Epithelial cell of esophagus (primary cell): ENCODE data around the gene KRCC1.
"Not testable (repeated sequence)": the region's sequence is repeated elsewhere in the genome, so short reads cannot be mapped to it uniquely, and the experiment has no call there.

Source experiments
- DNase-seq: peaks from one replicate; pipeline ENCODE4 v3.0.0; 2010; ENCODE audit warnings: low read depth
- H3K4me3 ChIP-seq: 2 replicates; pipeline ENCODE4 v1.5.1; 2011; ENCODE audit warnings: mild to moderate bottlenecking, low read length, control low read depth
- CTCF ChIP-seq: IDR thresholded peaks from 2 replicates; pipeline ENCODE4 v1.5.1; 2011; ENCODE audit warnings: low read depth, mild to moderate bottlenecking, low read length, control low read depth, inconsistent platforms; ENCODE audit not compliant: insufficient read depth; ENCODE audit errors: missing control alignments

Gene KRCC1

GRCh38 chr2:88006912-88007439 is 48.6 kb downstream of the KRCC1 start:
- no peak for DNase-seq
- no peak overlapping the region for H3K4me3 ChIP-seq
- no peak for TF ChIP-seq CTCF

GRCh38 chr2:88005776-88006175 is 49.8 kb downstream of the KRCC1 start:
- DNase-seq, result no peak
- TF ChIP-seq CTCF, result no peak
- H3K4me3 ChIP-seq, result no peak overlapping the region

- no peak for DNase-seq
- TF ChIP-seq CTCF, result no peak
- no peak overlapping the region for H3K4me3 ChIP-seq
Measured at GRCh38 chr2:88003074-88003755, 52.4 kb downstream of the KRCC1 start.

- no peak overlapping the region for H3K4me3 ChIP-seq
- no peak for DNase-seq
- no peak for TF ChIP-seq CTCF
Measured at GRCh38 chr2:88002359-88002707, 53.2 kb downstream of the KRCC1 start.

- DNase-seq, H3K4me3 ChIP-seq: not testable (repeated sequence)
Measured at GRCh38 chr2:88000474-88000873, 55.1 kb downstream of the KRCC1 start.

GRCh38 chr2:87996570-87996969 is 59.0 kb downstream of the KRCC1 start:
- no peak overlapping the region for H3K4me3 ChIP-seq
- no peak for TF ChIP-seq CTCF
- no peak for DNase-seq

- no peak for TF ChIP-seq CTCF
- H3K4me3 ChIP-seq, result no peak overlapping the region
- no peak for DNase-seq
Measured at GRCh38 chr2:87995756-87996155, 59.8 kb downstream of the KRCC1 start.

GRCh38 chr2:87994304-87994850 is 61.2 kb downstream of the KRCC1 start:
- not testable (repeated sequence) for H3K4me3 ChIP-seq, DNase-seq

- not testable (repeated sequence) for DNase-seq, H3K4me3 ChIP-seq
Measured at GRCh38 chr2:87992569-87992968, 63.0 kb downstream of the KRCC1 start.

- DNase-seq, H3K4me3 ChIP-seq: not testable (repeated sequence)
Measured at GRCh38 chr2:87987473-87987872, 68.1 kb downstream of the KRCC1 start.

- not testable (repeated sequence) for H3K4me3 ChIP-seq, DNase-seq
Measured at GRCh38 chr2:87985902-87986301, 69.7 kb downstream of the KRCC1 start.

GRCh38 chr2:87981182-87981581 is 74.4 kb downstream of the KRCC1 start:
- not testable (repeated sequence) for DNase-seq, H3K4me3 ChIP-seq
